Measurements from ENCODE around the gene CITED2.
"Not testable (repeated sequence)": the region's sequence is repeated elsewhere in the genome, so short reads cannot be mapped to it uniquely, and the experiment has no call there.

Gene CITED2

DNA sequence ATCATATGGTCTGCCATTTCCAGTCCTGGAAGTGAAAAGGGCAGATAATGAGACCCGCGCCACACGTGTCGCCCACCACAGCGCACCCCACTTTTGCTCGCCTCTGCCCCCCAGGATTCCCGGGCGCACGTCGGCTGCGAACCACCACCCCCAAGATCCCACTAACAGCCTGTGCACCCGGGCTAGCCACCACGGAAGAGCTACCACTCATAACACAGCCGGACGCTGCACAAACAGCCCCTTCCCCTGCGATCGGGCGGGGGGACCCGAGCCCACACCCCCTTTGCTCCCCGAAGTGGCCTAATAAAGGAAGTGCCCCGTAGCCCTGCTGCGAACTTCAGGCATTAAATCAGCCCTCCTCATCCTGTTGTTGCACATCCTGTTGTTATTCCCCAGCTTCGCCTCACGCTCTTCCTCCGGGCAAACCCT lies 506 bp downstream of the CITED2 start:
- H3K4me3 Mint-ChIP-seq = peak overlapping the region; percentile 97
- H3K9me3 Mint-ChIP-seq = no peaks in the 10 kb centered on the region
- no peaks in the 10 kb centered on the region for H3K27me3 Mint-ChIP-seq
- peaks cover 11% of the 10 kb centered on the region for H3K4me1 Mint-ChIP-seq
- peak; percentile 13 for ATAC-seq
- H3K27ac Mint-ChIP-seq = peak overlapping the region; percentile 95
- no peaks in the 10 kb centered on the region for H3K36me3 Mint-ChIP-seq

DNA sequence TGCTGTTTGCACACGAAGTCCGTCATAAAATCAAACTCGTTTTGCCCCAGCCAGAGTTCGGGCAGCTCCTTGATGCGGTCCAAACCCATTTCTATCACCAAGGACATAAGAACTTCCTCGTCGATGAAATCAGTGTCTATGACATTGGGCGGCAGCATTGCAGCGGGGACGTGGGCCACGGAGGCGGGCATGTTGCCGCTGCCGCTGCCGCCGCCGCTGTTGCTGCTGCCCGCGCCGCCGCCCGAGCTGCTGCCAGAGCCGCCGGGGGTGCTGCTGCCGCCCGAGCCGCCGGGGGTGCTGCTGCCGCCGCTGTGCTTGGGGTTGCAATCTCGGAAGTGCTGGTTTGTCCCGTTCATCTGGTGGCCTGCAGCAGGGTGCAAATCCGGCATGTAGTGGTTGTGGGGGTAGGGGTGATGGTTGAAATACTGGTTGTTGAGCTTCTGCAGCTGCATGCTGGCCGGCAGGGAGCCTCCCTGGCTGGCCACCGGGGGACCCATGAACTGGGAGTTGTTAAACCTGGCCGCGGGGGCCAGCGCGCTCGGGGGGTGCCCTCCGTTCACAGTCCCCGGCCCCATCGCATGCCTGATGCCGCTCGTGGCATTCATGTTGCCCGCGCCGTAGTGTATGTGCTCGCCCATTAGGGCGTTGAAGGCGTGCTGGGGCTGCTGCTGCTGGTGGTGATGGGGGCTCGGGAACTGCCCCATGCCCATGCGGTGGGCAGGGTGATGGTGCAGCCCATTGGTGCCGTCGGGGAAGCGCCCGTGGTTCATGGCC lies 1.1 kb downstream of the CITED2 start:
- H3K36me3 Mint-ChIP-seq = no peaks in the 10 kb centered on the region
- peak; percentile 56 for ATAC-seq
- H3K4me1 Mint-ChIP-seq = peaks cover 11% of the 10 kb centered on the region
- peak overlapping the region; percentile 95 for H3K27ac Mint-ChIP-seq
- H3K27me3 Mint-ChIP-seq = no peaks in the 10 kb centered on the region
- H3K9me3 Mint-ChIP-seq = no peaks in the 10 kb centered on the region
- H3K4me3 Mint-ChIP-seq = peak overlapping the region; percentile 97

DNA sequence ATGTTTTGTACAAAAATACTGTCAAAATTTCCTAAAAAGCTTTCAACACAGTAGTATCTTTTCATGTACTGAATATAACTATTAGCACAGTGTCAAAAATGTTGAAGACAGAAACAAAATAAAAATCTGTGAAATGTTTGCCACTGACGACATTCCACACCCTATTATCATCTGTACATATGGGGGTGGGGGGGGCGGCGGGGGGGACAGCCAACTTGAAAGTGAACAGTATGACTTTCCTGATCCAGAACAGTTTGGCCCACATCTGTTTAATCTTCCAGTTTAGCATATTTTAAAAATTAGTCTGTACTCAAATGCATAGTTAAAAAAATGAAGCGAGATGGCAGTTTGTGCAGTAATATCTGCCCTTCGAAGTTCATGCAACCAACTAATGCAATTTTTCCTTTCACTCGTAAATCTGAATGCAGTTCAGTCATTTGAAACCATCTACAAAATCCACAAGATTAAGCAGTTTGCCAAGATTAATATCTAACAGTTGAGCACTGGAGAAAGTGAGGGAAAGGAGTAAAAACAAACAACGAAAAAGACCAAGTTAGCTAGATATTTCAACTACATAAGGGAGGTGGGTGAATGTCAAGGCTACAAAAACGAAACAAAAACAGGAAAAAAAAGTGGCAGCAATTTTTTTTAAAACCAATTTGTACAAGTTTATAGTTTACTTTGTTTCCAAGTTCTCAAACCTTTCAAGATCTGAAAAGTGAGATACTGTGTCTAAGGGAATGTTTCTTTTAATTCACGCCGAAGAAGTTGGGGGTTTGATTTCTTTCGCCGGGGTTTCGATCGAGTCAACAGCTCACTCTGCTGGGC lies 1.9 kb downstream of the CITED2 start:
- peak overlapping the region; percentile 97 for H3K4me3 Mint-ChIP-seq
- ATAC-seq = no peak

DNA sequence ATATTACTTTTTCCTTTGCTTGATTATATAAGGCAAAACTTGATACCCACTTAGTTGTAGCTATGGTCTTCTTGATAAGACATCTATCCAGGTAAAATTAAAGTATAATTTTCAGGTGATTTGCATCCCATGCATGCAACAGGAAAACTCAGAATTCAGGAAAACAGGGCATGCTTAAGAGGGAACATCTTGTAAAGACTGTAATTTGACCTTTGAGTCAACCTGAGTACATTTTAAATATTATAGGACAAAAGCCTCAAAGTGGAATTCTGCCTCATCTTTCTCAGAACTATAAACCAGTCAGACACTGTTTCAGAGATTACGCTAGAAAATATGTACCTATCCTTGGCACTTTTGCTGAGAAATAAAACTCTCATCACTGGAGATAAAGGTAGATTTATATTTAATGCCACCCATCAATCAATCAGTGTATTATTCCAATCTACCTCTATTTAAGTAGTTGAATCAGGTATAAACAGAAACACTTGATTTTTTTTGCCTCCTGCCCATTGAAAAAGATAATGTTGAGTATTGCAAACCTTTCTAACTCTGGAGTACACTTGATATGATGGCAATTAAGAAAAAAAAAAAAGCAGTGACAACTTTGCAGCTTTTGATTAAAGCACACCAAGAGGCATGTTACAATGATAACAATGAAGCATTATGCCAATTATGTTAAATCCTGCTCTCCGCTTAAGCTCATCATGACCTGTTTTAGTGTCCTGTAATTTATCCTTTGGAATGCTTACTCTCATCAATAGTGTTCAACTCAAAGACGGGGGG lies 2.8 kb downstream of the CITED2 start:
- Mint-ChIP-seq H3K4me1 (peaks cover 11% of the 10 kb centered on the region), H3K9me3 (no peaks in the 10 kb centered on the region), H3K27me3 (no peaks in the 10 kb centered on the region)

More for the DNA sequence above, 1.9 kb downstream of the CITED2 start:
- Mint-ChIP-seq H3K4me1 (peaks cover 11% of the 10 kb centered on the region), H3K9me3 (no peaks in the 10 kb centered on the region), H3K27ac (peak overlapping the region; percentile 95), H3K36me3 (no peaks in the 10 kb centered on the region), H3K27me3 (no peaks in the 10 kb centered on the region)

DNA sequence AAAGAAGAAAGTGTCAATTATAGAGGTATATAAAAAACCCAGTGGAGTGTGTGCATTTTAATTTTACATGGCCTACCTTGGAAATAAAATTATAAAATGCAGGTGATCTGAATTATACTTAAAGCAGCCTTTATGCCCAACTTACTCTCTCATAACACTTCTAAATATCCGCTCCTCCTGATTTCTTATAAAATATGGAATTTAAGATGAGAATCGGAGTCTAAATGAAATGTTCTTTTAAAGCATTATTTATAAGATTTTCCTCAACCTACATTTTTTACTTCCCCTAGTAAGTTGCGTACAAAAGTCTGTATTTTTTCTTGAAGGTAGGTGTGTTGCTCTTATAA lies 3.5 kb downstream of the CITED2 start:
- Mint-ChIP-seq H3K4me3 (no peak overlapping the region), H3K4me1 (peaks cover 11% of the 10 kb centered on the region), H3K27me3 (no peaks in the 10 kb centered on the region), H3K36me3 (no peaks in the 10 kb centered on the region), H3K27ac (no peak overlapping the region), H3K9me3 (no peaks in the 10 kb centered on the region)
- ATAC-seq = no peak

More for the DNA sequence above, 2.8 kb downstream of the CITED2 start:
- no peak for ATAC-seq
- Mint-ChIP-seq H3K4me3 (no peak overlapping the region), H3K36me3 (no peaks in the 10 kb centered on the region), H3K27ac (no peak overlapping the region)

DNA sequence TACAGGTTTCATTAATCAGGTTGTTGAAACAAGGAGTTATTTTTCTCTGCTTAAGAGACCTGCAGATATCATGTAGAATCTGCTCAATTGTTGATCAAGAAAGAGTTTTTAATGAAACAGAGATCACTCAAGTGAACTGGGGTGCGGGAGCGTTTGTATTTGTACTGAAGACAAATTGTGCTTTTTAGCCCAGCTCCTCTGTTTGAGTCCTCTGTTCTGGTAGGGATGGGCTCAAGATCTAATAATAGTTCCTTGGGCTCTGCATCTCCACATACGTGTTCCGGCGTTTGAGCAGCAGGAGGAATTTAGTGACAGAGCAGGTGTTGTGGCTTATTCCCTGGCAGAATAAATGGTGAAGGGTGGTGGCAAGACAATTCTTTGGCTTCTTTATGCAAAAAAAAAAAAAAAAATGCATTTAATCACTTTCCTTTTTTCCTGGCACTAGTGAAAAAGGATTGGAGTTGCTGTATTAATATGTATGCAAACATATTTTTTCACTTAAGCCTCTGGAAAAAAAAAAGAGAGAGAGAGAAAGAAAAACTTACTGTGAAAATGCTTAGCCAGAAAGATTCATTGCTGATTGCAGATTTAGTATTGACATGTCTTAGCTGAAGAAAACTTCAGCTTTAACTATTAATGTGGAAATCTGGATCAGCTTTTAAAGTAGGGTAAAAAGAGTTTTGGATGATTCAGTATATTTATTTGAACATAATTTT lies 4.0 kb downstream of the CITED2 start:
- no peak for ATAC-seq
- H3K9me3 Mint-ChIP-seq = no peaks in the 10 kb centered on the region
- no peaks in the 10 kb centered on the region for H3K27me3 Mint-ChIP-seq
- peaks cover 11% of the 10 kb centered on the region for H3K4me1 Mint-ChIP-seq
- no peak overlapping the region for H3K4me3 Mint-ChIP-seq
- no peaks in the 10 kb centered on the region for H3K36me3 Mint-ChIP-seq
- no peak overlapping the region for H3K27ac Mint-ChIP-seq

DNA sequence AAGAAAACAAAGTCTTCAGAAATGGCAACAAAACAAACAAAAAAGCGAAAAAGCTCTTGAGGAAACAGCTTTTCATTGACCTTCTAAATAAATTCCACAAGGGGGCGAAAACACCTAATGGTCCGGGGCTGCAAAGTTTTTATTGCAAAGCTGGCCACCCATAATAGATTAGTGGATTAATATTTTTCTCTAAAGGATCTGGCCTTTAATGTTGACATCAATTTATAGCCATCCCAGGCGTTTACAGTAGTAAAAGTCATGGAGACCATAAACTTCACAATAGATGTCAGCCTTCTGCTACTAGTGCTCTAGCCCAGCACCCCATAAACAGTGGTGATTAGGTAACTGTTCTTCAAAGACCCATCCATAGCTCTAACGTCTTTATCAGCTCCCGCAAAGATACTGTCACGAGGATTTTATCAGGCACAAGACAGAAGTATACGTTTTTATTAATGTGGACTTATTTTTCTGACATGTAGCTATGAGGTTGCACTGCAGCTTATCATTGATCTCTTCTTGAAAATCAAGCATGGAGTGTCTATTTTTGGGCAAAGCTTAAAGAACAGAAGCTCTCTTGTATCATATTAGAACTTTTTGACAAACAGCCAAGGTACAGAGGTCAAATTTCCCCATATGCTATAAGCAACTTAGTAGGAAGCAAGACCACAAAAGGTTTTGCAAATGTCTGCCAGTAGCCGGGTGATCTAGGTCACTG lies 4.7 kb downstream of the CITED2 start:
- H3K27me3 Mint-ChIP-seq = no peaks in the 10 kb centered on the region
- peaks cover 12% of the 10 kb centered on the region for H3K4me1 Mint-ChIP-seq
- no peaks in the 10 kb centered on the region for H3K36me3 Mint-ChIP-seq
- no peak for ATAC-seq
- H3K9me3 Mint-ChIP-seq = no peaks in the 10 kb centered on the region
- H3K27ac Mint-ChIP-seq = no peak overlapping the region
- H3K4me3 Mint-ChIP-seq = no peak overlapping the region

DNA sequence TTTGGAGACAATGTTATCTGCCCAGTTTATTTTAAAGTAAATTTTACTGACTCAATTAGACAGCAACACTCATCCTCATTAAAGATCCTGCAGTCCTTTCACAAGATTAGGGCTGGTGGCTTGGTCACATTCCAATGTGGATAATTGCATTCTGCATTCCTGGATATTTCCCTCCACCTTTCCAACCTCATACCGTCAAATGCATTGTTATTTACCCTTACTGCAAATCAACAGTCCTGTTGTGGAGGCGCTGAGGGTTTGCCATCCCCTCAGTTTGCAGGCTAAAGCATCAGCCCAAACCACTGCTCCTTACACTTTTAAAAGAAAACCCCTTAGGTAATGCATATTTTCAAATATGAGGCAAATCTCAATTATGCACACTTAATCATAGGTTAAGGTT lies 5.4 kb downstream of the CITED2 start:
- no peak overlapping the region for H3K27ac Mint-ChIP-seq
- H3K9me3 Mint-ChIP-seq = no peaks in the 10 kb centered on the region
- ATAC-seq = no peak
- no peaks in the 10 kb centered on the region for H3K27me3 Mint-ChIP-seq
- no peak overlapping the region for H3K4me3 Mint-ChIP-seq
- no peaks in the 10 kb centered on the region for H3K36me3 Mint-ChIP-seq
- H3K4me1 Mint-ChIP-seq = peaks cover 19% of the 10 kb centered on the region

DNA sequence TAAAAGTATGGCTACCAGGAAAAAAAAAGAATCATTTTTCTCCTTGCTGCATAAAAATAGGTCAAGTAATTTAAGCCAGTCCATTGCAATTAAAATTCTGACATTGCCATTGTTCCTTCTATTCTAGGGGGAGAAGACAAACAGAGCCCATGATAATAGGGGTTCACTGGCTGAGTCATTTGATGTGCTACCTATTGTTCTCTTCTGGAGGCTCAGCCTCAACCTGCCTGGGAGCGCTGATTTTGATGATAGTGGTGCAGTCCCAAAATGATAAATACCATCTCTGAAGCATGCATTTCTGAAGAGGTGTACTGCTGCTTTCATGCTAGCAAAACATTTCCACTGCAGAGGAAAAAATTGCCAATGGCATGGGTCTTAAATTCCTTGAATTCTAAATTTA lies 5.8 kb downstream of the CITED2 start:
- Mint-ChIP-seq H3K9me3 (no peaks in the 10 kb centered on the region), H3K27me3 (no peaks in the 10 kb centered on the region), H3K36me3 (no peaks in the 10 kb centered on the region), H3K27ac (no peak overlapping the region), H3K4me1 (peaks cover 22% of the 10 kb centered on the region), H3K4me3 (no peak overlapping the region)
- ATAC-seq = no peak

DNA sequence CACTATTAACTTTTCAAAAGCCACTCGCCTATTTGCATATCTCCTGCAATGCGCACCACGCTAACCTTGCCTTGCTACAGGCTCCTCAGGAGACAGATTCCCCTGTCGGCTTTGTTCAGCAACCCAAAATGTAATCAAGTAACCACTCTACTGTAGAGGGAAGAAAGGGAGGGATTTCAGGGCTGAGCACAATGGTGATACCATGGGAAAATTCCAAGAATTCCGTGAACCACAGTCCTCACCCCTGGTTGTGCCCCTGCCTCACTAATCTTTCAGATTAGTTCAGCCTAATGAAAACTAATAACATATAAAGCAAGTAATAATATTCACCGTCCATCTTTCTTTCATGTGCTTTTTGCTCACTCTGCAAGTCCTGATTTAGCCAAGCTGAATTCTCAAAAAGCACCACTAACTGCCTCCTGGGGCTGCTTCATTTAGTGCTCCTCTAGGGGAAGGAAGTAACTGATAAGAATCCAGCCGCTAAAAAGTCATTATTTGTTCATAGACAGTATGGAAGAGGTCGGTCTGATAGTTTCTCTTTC lies 6.6 kb downstream of the CITED2 start:
- Mint-ChIP-seq H3K9me3 (no peaks in the 10 kb centered on the region), H3K4me3 (no peak overlapping the region), H3K36me3 (no peaks in the 10 kb centered on the region), H3K27ac (no peak overlapping the region), H3K27me3 (no peaks in the 10 kb centered on the region), H3K4me1 (peaks cover 29% of the 10 kb centered on the region)
- ATAC-seq = no peak

DNA sequence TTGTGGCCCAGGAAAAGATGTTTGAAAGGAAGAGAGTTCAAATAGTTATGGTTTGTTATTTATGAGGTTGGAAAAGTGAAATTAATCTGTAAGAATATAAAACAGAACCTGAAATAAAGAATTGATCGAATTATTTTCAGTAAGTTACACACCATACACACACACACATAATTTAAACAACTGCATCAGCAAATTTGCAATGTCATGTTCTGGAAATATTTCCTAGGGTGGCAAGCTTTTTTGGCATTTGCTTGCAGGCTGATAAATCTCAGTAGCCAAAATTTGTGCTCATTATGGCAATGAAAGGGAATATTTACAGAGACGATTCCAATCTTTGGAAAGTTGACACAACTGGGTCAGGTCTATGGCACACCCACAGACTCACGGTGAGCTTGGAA lies 9.5 kb downstream of the CITED2 start:
- H3K4me1 Mint-ChIP-seq = peaks cover 34% of the 10 kb centered on the region
- H3K27ac Mint-ChIP-seq = peak overlapping the region; percentile 65
- H3K36me3 Mint-ChIP-seq = no peaks in the 10 kb centered on the region
- H3K9me3 Mint-ChIP-seq = no peaks in the 10 kb centered on the region
- ATAC-seq = no peak
- H3K4me3 Mint-ChIP-seq = no peak overlapping the region
- no peaks in the 10 kb centered on the region for H3K27me3 Mint-ChIP-seq

DNA sequence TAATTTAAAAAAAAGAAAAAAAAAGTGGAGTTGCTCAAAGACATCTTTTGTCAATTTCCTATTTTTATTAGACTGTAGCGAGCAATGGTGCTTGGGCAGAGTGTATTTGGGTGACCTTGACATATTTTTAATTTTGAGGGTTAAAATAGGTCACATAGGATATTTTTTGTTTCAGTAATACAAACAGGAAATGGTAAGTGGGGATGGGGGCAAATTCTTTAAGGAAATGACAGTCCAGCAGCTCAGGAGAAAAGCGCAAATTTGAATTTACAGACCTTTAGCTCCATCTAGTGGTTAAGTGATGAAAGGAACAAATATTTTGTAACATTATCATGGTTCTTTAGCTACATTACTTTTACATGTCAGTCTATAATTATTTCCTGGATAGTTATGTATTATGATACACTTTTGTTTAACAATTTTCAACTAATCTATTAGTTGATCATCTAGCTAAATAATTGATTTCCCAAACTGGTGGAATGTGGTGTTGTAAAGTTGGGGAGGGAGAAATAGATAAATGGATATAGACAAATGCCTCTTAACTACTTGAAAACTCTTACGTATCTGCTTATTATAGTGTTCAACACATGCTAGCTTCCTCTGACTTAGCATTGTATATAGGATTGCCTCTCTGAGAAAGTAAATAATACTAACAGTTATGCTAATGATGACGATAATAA lies 10.0 kb downstream of the CITED2 start:
- peaks cover under 1% of the 10 kb centered on the region for H3K9me3 Mint-ChIP-seq
- H3K4me3 Mint-ChIP-seq = no peak overlapping the region
- ATAC-seq = no peak
- H3K36me3 Mint-ChIP-seq = no peaks in the 10 kb centered on the region
- peak overlapping the region; percentile 65 for H3K27ac Mint-ChIP-seq
- H3K27me3 Mint-ChIP-seq = no peaks in the 10 kb centered on the region
- peaks cover 30% of the 10 kb centered on the region for H3K4me1 Mint-ChIP-seq

DNA sequence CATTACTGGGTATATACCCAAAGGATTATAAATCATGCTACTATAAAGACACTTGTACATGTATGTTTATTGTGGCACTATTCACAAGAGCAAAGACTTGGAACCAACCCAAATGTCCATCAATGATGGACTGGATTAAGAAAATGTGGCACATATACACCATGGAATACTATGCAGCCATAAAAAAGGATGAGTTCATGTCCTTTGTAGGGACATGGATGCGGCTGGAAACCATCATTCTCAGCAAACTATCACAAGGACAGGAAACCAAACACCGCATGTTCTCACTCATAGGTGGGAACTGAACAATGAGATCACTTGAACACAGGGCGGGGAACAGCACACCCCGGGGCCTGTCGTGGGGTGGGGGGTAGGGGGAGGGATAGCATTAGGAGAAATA lies 10.7 kb downstream of the CITED2 start:
- Mint-ChIP-seq H3K4me1 (peaks cover 30% of the 10 kb centered on the region), H3K27ac (peak overlapping the region; percentile 8)
- not testable (repeated sequence) for H3K9me3 Mint-ChIP-seq, ATAC-seq, H3K36me3 Mint-ChIP-seq, H3K27me3 Mint-ChIP-seq, H3K4me3 Mint-ChIP-seq

DNA sequence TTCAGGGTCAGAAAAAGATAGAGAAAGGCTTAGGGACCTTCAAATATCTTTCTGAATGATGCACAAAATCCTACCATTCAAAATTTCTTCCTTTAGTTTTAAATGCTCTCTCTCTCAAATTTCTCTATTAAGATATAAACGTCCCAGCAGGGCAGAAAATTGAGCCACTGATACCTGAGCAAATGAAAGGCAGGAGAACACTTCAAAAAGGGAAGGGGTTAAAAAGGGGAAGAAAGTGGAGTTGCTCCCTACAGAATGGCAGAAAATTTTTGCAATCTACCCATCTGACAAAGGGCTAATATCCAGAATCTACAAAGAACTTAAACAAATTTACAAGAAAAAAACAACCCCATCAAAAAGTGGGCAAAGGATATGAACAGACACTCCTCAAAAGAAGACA lies 11.3 kb downstream of the CITED2 start:
- not testable (repeated sequence) for H3K36me3 Mint-ChIP-seq, H3K4me3 Mint-ChIP-seq, H3K9me3 Mint-ChIP-seq, ATAC-seq, H3K27me3 Mint-ChIP-seq
- peaks cover 30% of the 10 kb centered on the region for H3K4me1 Mint-ChIP-seq
- H3K27ac Mint-ChIP-seq = peak overlapping the region; percentile 8
